Retinal pigment epithelial cell (primary cell): ENCODE measurements around the gene DIAPH3.
A peak's percentile ranks its signal among the peaks of the same experiment; 100 is the strongest.

ENCODE experiments used
- DNase-seq: peaks from one replicate; pipeline ENCODE4 v3.0.0-alpha.2; 2010; ENCODE audit warnings: low read depth
- H3K4me3 ChIP-seq: 2 replicates; pipeline ENCODE4 v1.5.1; 2011; ENCODE audit warnings: mild to moderate bottlenecking, low read length, control low read depth, moderate library complexity
- CTCF ChIP-seq: conservative IDR thresholded peaks from 2 replicates; pipeline ENCODE4 v1.5.1; 2011; ENCODE audit warnings: low read depth, low read length, control low read depth, inconsistent platforms

Gene DIAPH3

DNA sequence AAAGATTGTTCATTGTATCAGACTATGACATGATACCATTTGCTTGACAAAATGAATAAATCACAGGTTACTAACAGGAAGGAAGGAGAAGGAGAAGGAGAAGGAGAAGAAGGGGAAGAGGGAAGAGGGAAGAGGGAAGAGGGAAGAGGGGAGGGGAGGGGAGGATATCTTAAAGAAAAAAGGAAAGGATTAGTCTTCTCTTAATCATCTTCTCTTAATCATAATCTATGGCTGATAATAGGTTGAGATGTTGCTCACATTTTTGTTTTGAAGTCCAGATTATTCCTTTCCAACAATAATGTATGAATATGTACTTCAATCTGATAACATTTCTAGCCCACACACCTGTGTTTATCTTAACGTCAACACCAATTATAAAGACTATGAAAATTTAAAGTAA, 25.1 kb downstream of the DIAPH3 start:
- no peak for TF ChIP-seq CTCF
- H3K4me3 ChIP-seq, result no peak overlapping the region
- no peak for DNase-seq

DNA sequence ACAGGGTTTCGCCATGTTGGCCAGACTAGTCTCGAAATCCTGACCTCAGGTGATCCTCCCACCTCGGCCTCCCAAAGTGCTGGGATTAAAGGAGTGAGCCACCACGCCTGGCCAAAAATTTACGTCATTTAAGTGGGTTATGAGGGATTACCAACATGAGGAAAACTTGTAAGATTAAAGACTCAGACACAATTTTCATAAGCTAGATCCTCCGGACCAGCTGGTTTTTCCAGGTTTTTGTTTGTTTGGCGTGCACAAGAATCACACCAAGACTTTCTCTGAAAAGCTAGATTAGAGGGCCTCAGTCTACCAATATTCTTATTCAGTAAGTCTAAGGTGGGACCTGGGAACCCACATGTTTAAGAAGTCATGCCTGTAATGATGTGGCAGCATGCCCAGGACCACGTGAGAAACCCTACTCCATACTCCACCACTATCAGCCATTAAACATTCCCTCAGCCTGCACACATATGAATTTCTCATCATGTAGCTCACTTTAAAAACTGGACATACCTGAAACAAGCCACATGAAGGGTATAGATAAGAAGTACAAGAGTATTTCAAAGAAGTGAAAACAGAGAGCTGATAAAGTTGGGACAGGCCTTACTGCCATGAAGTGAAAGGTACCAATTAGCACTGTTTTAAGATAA, 25.7 kb downstream of the DIAPH3 start:
- DNase-seq, result no peak
- H3K4me3 ChIP-seq, result no peak overlapping the region
- TF ChIP-seq CTCF, result no peak

- TF ChIP-seq CTCF, result no peak
- no peak for DNase-seq
- no peak overlapping the region for H3K4me3 ChIP-seq
These were observed 28.4 kb downstream of the DIAPH3 start for GRCh38 chr13:60135344-60135743.

- peak; percentile 28 for TF ChIP-seq CTCF
- no peak for DNase-seq
- no peak overlapping the region for H3K4me3 ChIP-seq
These were observed 29.4 kb downstream of the DIAPH3 start for GRCh38 chr13:60134376-60134775.

GRCh38 chr13:60121337-60121687, 42.4 kb downstream of the DIAPH3 start:
- DNase-seq, result no peak
- H3K4me3 ChIP-seq, result no peak overlapping the region
- no peak for TF ChIP-seq CTCF

- TF ChIP-seq CTCF, result no peak
- H3K4me3 ChIP-seq, result no peak overlapping the region
- no peak for DNase-seq
These were observed 43.0 kb downstream of the DIAPH3 start for GRCh38 chr13:60120617-60121336.

DNA sequence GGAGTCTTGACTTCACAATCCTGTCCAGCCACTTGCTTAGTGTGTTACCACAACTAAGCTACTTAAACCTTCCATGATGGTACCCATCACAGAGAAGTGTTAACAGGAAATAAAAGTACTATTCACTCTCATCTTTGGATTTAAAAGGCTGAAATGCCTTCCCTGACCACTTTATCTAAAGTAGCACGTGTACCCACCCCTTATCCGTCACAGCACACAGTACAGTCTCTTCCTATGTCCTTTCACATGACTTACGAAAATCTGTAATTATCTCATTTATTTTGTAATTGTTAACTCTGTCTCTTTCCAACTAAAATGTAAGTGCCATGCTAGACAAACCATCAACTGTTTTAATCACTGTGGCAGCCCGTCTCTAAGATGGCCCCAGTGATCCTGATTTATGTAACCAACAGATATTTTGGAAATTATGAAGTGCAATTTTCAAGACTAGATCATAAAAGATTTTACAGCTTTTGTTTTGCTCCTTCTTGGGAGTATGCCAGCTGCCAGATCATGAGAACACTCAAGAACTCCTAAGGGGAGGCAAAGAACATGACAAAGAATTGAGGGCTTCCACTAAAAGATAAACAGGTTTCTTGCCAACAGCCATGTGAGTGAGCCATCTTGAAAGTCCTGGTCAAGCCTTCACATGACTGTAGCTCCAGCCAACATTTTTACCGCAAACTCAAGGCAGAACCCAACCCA, 44.9 kb downstream of the DIAPH3 start:
- no peak overlapping the region for H3K4me3 ChIP-seq
- DNase-seq, result no peak
- no peak for TF ChIP-seq CTCF
